ENCODE results near the gene TRAF2. TPM values are rescaled to one million over a fixed set of nuclear protein-coding genes. Genes with fewer than 3 reads are reported as not detected.
A peak's percentile ranks its signal among the peaks of the same experiment; 100 is the strongest.

TRAF2 gene
- total and polyA plus RNA-seq, 2 of the 13 experiments (the other 11 are each of a cell fraction or from before 2014, with no cell fraction given): 12.4 to 13.6 TPM

GRCh38 chr9:136899196-136899595, 12.9 kb downstream of the TRAF2 start:
- H3K27ac ChIP-seq (ENCODE audit: extremely low read length, insufficient read depth, low read length): no peak overlapping the region
- H3K4me1 ChIP-seq (ENCODE audit: insufficient read depth, low read length): peaks cover 27% of the 10 kb centered on the region
- no TSS peak for BruUV-seq (replicated peaks)
- no peak overlapping the region for H3K9ac ChIP-seq (ENCODE audit: insufficient read depth, low read depth, low read length)
- H3K36me3 ChIP-seq (replicated peaks in 1 of 2; ENCODE audit: control insufficient read depth in 1 of 2, insufficient read depth in 2 of 2, low read length in 2 of 2): peaks cover 17 to 38% of the 10 kb centered on the region in 2 experiments
- ChIA-PET CTCF (ENCODE audit: low intra/inter-chr PET ratio, low total read pairs) (no interaction called here), POLR2A (no interaction called here)
- TF ChIP-seq, protein P1, sequence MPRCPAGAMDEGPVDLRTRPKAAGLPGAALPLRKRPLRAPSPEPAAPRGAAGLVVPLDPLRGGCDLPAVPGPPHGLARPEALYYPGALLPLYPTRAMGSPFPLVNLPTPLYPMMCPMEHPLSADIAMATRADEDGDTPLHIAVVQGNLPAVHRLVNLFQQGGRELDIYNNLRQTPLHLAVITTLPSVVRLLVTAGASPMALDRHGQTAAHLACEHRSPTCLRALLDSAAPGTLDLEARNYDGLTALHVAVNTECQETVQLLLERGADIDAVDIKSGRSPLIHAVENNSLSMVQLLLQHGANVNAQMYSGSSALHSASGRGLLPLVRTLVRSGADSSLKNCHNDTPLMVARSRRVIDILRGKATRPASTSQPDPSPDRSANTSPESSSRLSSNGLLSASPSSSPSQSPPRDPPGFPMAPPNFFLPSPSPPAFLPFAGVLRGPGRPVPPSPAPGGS (CRISPR knock-in tag; IDR thresholded peaks at IDR 0.05): no peak
- peak; percentile 57; the same call in 1 of the 2 replicates for TF ChIP-seq ZBTB38 (CRISPR knock-in tag; IDR thresholded peaks at IDR 0.05)
- WGBS (ENCODE audit: low lambda C conversion rate): 90% methylated on average over 9 of the region's 9 CpGs
- no peak for FAIRE-seq
- peaks cover 32% of the 10 kb centered on the region for H3K79me2 ChIP-seq (ENCODE audit: insufficient read depth, low read length)
- no peak overlapping the region for H3K4me3 ChIP-seq (replicated peaks in 1 of 3; ENCODE audit: insufficient read depth in 1 of 3, low read depth in 2 of 3, low read length in 3 of 3)
- ATAC-seq: no peak
- H3K9me3 ChIP-seq (ENCODE audit: low read length): no peaks in the 10 kb centered on the region
- DNase-seq (ENCODE audit: low spot score): no peak
- H4K20me1 ChIP-seq (ENCODE audit: insufficient read depth, low read length): peaks cover 12% of the 10 kb centered on the region
- intact Hi-C loops (cut with micrococcal nuclease; ENCODE audit: unreplicated experiment): no loop called here
- H2AFZ ChIP-seq (ENCODE audit: low read length): no peak overlapping the region
- no peaks in the 10 kb centered on the region for H3K27me3 ChIP-seq (ENCODE audit: control insufficient read depth in 1 of 2, insufficient read depth in 2 of 2, low read length in 2 of 2)
- no peak overlapping the region for H3K4me2 ChIP-seq (ENCODE audit: low read depth, low read length)
- in situ Hi-C loops (cut with HindIII; ENCODE audit: extremely low pct_ligation_motif_present, low pct_unique_long_range_greater_than_20kb): no loop called here

GRCh38 chr9:136900556-136900955, 14.2 kb downstream of the TRAF2 start:
- Histone ChIP-seq H3K4me2 (ENCODE audit: low read depth, low read length) (no peak overlapping the region), H3K79me2 (ENCODE audit: insufficient read depth, low read length) (peaks cover 18% of the 10 kb centered on the region), H3K9me3 (ENCODE audit: low read length) (no peaks in the 10 kb centered on the region), H3K9ac (ENCODE audit: insufficient read depth, low read depth, low read length) (no peak overlapping the region), H3K27ac (ENCODE audit: extremely low read length, insufficient read depth, low read length) (peak overlapping the region; percentile 67), H3K4me3 (replicated peaks in 1 of 3; ENCODE audit: insufficient read depth in 1 of 3, low read depth in 2 of 3, low read length in 3 of 3) (no peak overlapping the region), H3K27me3 (ENCODE audit: control insufficient read depth in 1 of 2, insufficient read depth in 2 of 2, low read length in 2 of 2) (no peaks in the 10 kb centered on the region), H3K36me3 (replicated peaks in 1 of 2; ENCODE audit: control insufficient read depth in 1 of 2, insufficient read depth in 2 of 2, low read length in 2 of 2) (peaks cover 20 to 47% of the 10 kb centered on the region in 2 experiments), H2AFZ (ENCODE audit: low read length) (no peak overlapping the region), H3K4me1 (ENCODE audit: insufficient read depth, low read length) (peaks cover 27% of the 10 kb centered on the region), H4K20me1 (ENCODE audit: insufficient read depth, low read length) (peaks cover 12% of the 10 kb centered on the region)
- ATAC-seq (no peak), DNase-seq (ENCODE audit: low spot score) (no peak), FAIRE-seq (no peak)
- in situ Hi-C loops (cut with HindIII; ENCODE audit: extremely low pct_ligation_motif_present, low pct_unique_long_range_greater_than_20kb) (no loop called here), intact Hi-C loops (cut with micrococcal nuclease; ENCODE audit: unreplicated experiment) (no loop called here)
- BruUV-seq (replicated peaks): no TSS peak
- TF ChIP-seq ZNF768 (CRISPR knock-in tag; IDR thresholded peaks at IDR 0.05) (peak; percentile 96), ZBTB21 (CRISPR knock-in tag; IDR thresholded peaks at IDR 0.05) (no peak)
- ChIA-PET CTCF (ENCODE audit: low intra/inter-chr PET ratio, low total read pairs) (no interaction called here), POLR2A (interaction anchor here (2.4 kb wide), 1 partner anchor 16 kb away, joined by 10 read pairs; no protein-coding TSS in a partner anchor)
- WGBS (ENCODE audit: low lambda C conversion rate): 90% methylated on average over 10 of the region's 10 CpGs
